Karpas-422 (cell line): ENCODE data around the gene MFSD2B. TPM values are rescaled to one million over a fixed set of nuclear protein-coding genes. Genes with fewer than 3 reads are reported as not detected.
"Not testable (repeated sequence)": the region's sequence is repeated elsewhere in the genome, so short reads cannot be mapped to it uniquely, and the experiment has no call there.

Source experiments
- DNase-seq: peaks from one replicate; pipeline ENCODE4 v3.0.0-alpha.2; 2015
- H2AFZ ChIP-seq: fragments of 200-600 bp; sonication (generic); 2 replicates; pipeline ENCODE4 v1.6.1; 2014; ENCODE audit warnings: antibody characterized with exemption, low read length, mixed read lengths
- H3K27ac ChIP-seq: fragments of 200-600 bp; sonication (generic); 2 replicates; pipeline ENCODE4 v1.5.1; 2014; ENCODE audit warnings: mild to moderate bottlenecking, low read length, moderate library complexity
- H3K27me3 ChIP-seq: fragments of 200-600 bp; sonication (generic); 2 replicates; pipeline ENCODE4 v1.6.1; 2014; ENCODE audit warnings: low read length, mixed read lengths
- H3K36me3 ChIP-seq: fragments of 200-600 bp; sonication (generic); 2 replicates; pipeline ENCODE4 v1.6.1; 2014; ENCODE audit warnings: low read length, mixed read lengths; ENCODE audit not compliant: insufficient read depth
- H3K4me1 ChIP-seq: fragments of 200-600 bp; sonication (generic); 2 replicates; pipeline ENCODE4 v1.6.1; 2014; ENCODE audit warnings: mild to moderate bottlenecking, low read length, mixed read lengths
- H3K4me2 ChIP-seq: fragments of 200-600 bp; sonication (generic); 2 replicates; pipeline ENCODE4 v1.6.1; 2014; ENCODE audit warnings: low read length, low read depth, mild to moderate bottlenecking; ENCODE audit not compliant: poor library complexity, severe bottlenecking
- H3K4me3 ChIP-seq: fragments of 200-600 bp; sonication (generic); 2 replicates; pipeline ENCODE4 v1.5.1; 2014; ENCODE audit warnings: mild to moderate bottlenecking, antibody characterized with exemption, low read length, mixed read lengths
- H3K79me2 ChIP-seq: fragments of 200-600 bp; sonication (generic); 2 replicates; pipeline ENCODE4 v1.6.1; 2014; ENCODE audit warnings: mild to moderate bottlenecking, low read length, mixed read lengths
- H3K9ac ChIP-seq: fragments of 200-600 bp; sonication (generic); 2 replicates; pipeline ENCODE4 v1.6.0; 2014; ENCODE audit warnings: low read length
- H3K9me2 ChIP-seq: fragments of 200-600 bp; sonication (generic), shearing (Covaris generic); replicated peaks from 2 replicates; pipeline ENCODE4 v1.6.0; 2014; ENCODE audit warnings: mild to moderate bottlenecking, low read length, moderate library complexity; ENCODE audit not compliant: insufficient read depth
- H3K9me3 ChIP-seq: fragments of 300-700, 200-600 bp; sonication (generic); 2 replicates; pipeline ENCODE4 v1.6.1; 2014; ENCODE audit warnings: low read length, mixed read lengths
- H4K20me1 ChIP-seq: fragments of 200-600 bp; sonication (generic); 2 replicates; pipeline ENCODE4 v1.6.1; 2014; ENCODE audit warnings: mild to moderate bottlenecking, antibody characterized with exemption, low read length, low read depth; ENCODE audit not compliant: insufficient read depth
- total RNA-seq: library from RNA; depleted of rRNA; stranded (reverse); fragments of >200 nt; shearing (Covaris generic); gene quantifications from 2 replicates; pipeline ENCODE4 v1.2.3, GENCODE V29; 2014; ENCODE audit warnings: low replicate concordance

MFSD2B gene
- total RNA-seq, 1 experiment from 2014 or later = not detected

- no peaks in the 10 kb centered on the region for H4K20me1 ChIP-seq
- H3K4me3 ChIP-seq = no peak overlapping the region
- no peak overlapping the region for H3K27ac ChIP-seq
- H3K36me3 ChIP-seq = no peaks in the 10 kb centered on the region
- no peak overlapping the region for H2AFZ ChIP-seq
- no peak for DNase-seq
- no peaks in the 10 kb centered on the region for H3K79me2 ChIP-seq
- H3K9ac ChIP-seq = no peak overlapping the region
- no peaks in the 10 kb centered on the region for H3K27me3 ChIP-seq
- no peak overlapping the region for H3K4me2 ChIP-seq
- H3K9me3 ChIP-seq = no peaks in the 10 kb centered on the region
- no peaks in the 10 kb centered on the region for H3K9me2 ChIP-seq
- no peaks in the 10 kb centered on the region for H3K4me1 ChIP-seq
Observed at GRCh38 chr2:24008672-24009366, 1.1 kb upstream of the MFSD2B start.

- Histone ChIP-seq H3K36me3 (no peaks in the 10 kb centered on the region), H3K4me2 (no peak overlapping the region), H3K27me3 (no peaks in the 10 kb centered on the region), H3K9me3 (no peaks in the 10 kb centered on the region), H3K27ac (no peak overlapping the region), H3K9me2 (no peaks in the 10 kb centered on the region), H4K20me1 (no peaks in the 10 kb centered on the region), H2AFZ (no peak overlapping the region), H3K4me3 (no peak overlapping the region), H3K4me1 (no peaks in the 10 kb centered on the region), H3K9ac (no peak overlapping the region), H3K79me2 (no peaks in the 10 kb centered on the region)
- no peak for DNase-seq
Observed at GRCh38 chr2:24009367-24009679, 562 bp upstream of the MFSD2B start.

- no peaks in the 10 kb centered on the region for H3K36me3 ChIP-seq
- H3K79me2 ChIP-seq = no peaks in the 10 kb centered on the region
- H3K27me3 ChIP-seq = no peaks in the 10 kb centered on the region
- no peaks in the 10 kb centered on the region for H3K9me2 ChIP-seq
- no peaks in the 10 kb centered on the region for H4K20me1 ChIP-seq
- no peak overlapping the region for H3K27ac ChIP-seq
- H3K4me2 ChIP-seq = no peak overlapping the region
- no peak for DNase-seq
- no peaks in the 10 kb centered on the region for H3K9me3 ChIP-seq
- H3K4me3 ChIP-seq = no peak overlapping the region
- H2AFZ ChIP-seq = no peak overlapping the region
- H3K4me1 ChIP-seq = no peaks in the 10 kb centered on the region
- H3K9ac ChIP-seq = no peak overlapping the region
Observed at GRCh38 chr2:24010477-24011249, 778 bp downstream of the MFSD2B start.

GRCh38 chr2:24011250-24012104, 1.6 kb downstream of the MFSD2B start:
- Histone ChIP-seq H3K4me2 (no peak overlapping the region), H3K9me2 (no peaks in the 10 kb centered on the region), H2AFZ (no peak overlapping the region), H3K27ac (no peak overlapping the region), H3K4me3 (no peak overlapping the region), H3K9me3 (no peaks in the 10 kb centered on the region), H3K27me3 (no peaks in the 10 kb centered on the region), H3K79me2 (no peaks in the 10 kb centered on the region), H3K4me1 (no peaks in the 10 kb centered on the region), H3K9ac (no peak overlapping the region), H4K20me1 (no peaks in the 10 kb centered on the region), H3K36me3 (no peaks in the 10 kb centered on the region)
- no peak for DNase-seq

GRCh38 chr2:24012521-24013188, 2.8 kb downstream of the MFSD2B start:
- Histone ChIP-seq H2AFZ (no peak overlapping the region), H3K36me3 (no peaks in the 10 kb centered on the region), H3K4me3 (no peak overlapping the region), H3K9ac (no peak overlapping the region), H3K27me3 (no peaks in the 10 kb centered on the region), H4K20me1 (no peaks in the 10 kb centered on the region), H3K4me2 (no peak overlapping the region), H3K27ac (no peak overlapping the region), H3K4me1 (no peaks in the 10 kb centered on the region), H3K79me2 (no peaks in the 10 kb centered on the region), H3K9me3 (no peaks in the 10 kb centered on the region), H3K9me2 (no peaks in the 10 kb centered on the region)
- no peak for DNase-seq

- not testable (repeated sequence) for H3K9me2 ChIP-seq, H3K27me3 ChIP-seq, H2AFZ ChIP-seq, H3K36me3 ChIP-seq, H3K4me1 ChIP-seq, DNase-seq, H4K20me1 ChIP-seq, H3K79me2 ChIP-seq, H3K27ac ChIP-seq, H3K4me3 ChIP-seq, H3K9ac ChIP-seq, H3K4me2 ChIP-seq, H3K9me3 ChIP-seq
Observed at GRCh38 chr2:24014902-24015301, 5.0 kb downstream of the MFSD2B start.

GRCh38 chr2:24015562-24016375, 5.9 kb downstream of the MFSD2B start:
- Histone ChIP-seq H3K79me2 (no peaks in the 10 kb centered on the region), H3K27me3 (no peaks in the 10 kb centered on the region), H3K9me2 (no peaks in the 10 kb centered on the region), H3K9ac (no peak overlapping the region), H2AFZ (no peak overlapping the region), H3K36me3 (no peaks in the 10 kb centered on the region), H3K4me2 (no peak overlapping the region), H3K9me3 (no peaks in the 10 kb centered on the region), H3K27ac (no peak overlapping the region), H3K4me3 (no peak overlapping the region), H4K20me1 (no peaks in the 10 kb centered on the region), H3K4me1 (no peaks in the 10 kb centered on the region)
- DNase-seq = no peak
